Measurements from ENCODE around the gene BBS12.

DNA sequence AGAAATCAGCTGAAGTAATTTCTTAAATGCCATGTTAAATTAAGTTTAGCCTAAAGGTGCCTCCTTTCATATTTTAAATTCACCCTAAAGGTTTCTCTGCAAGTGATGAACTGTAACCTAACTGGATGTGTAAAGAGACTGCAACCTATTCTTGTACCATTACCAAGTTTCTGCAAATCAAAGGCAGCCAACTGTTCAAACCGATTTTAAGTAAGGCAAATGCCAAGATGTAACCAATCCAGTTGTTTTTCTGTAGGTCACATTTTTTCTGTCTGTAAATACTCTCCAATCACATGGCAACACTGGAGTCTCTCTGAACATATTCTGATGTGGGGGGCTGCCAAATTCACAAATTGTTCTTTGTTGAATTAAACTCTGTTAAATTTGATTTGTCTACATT is 51.8 kb downstream of the BBS12 start:
- no peak for TF ChIP-seq ZFP3 (CRISPR knock-in tag; IDR thresholded peaks at IDR 0.05)
- TF ChIP-seq SNAI2 (CRISPR knock-in tag; IDR thresholded peaks at IDR 0.05) = no peak
- TF ChIP-seq RARB (CRISPR knock-in tag; IDR thresholded peaks at IDR 0.05) = no peak
- no peak for TF ChIP-seq ISL1 (CRISPR knock-in tag; IDR thresholded peaks at IDR 0.05)
- TF ChIP-seq PATZ1 (CRISPR knock-in tag; IDR thresholded peaks at IDR 0.05; ENCODE audit: borderline replicate concordance) = no peak
- TF ChIP-seq ZNF565 (CRISPR knock-in tag; conservative IDR thresholded peaks at IDR 0.05; ENCODE audit: low read depth) = no peak
- no peak for TF ChIP-seq ZC3H10 (CRISPR knock-in tag; IDR thresholded peaks at IDR 0.05)
- TF ChIP-seq TSHZ2 (CRISPR knock-in tag; IDR thresholded peaks at IDR 0.05) = no peak
- no peak for TF ChIP-seq ZFP30 (CRISPR knock-in tag; IDR thresholded peaks at IDR 0.05)
- TF ChIP-seq ZNF8 (CRISPR knock-in tag; IDR thresholded peaks at IDR 0.05) = no peak
- no peak for TF ChIP-seq OSR1 (CRISPR knock-in tag; IDR thresholded peaks at IDR 0.05)
- TF ChIP-seq, protein P1, sequence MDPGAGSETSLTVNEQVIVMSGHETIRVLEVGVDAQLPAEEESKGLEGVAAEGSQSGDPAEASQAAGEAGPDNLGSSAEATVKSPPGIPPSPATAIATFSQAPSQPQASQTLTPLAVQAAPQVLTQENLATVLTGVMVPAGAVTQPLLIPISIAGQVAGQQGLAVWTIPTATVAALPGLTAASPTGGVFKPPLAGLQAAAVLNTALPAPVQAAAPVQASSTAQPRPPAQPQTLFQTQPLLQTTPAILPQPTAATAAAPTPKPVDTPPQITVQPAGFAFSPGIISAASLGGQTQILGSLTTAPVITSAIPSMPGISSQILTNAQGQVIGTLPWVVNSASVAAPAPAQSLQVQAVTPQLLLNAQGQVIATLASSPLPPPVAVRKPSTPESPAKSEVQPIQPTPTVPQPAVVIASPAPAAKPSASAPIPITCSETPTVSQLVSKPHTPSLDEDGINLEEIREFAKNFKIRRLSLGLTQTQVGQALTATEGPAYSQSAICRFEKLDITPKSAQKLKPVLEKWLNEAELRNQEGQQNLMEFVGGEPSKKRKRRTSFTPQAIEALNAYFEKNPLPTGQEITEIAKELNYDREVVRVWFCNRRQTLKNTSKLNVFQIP (CRISPR knock-in tag; IDR thresholded peaks at IDR 0.05; ENCODE audit: borderline replicate concordance, low read depth) = no peak
- TF ChIP-seq TCF4 (CRISPR knock-in tag; IDR thresholded peaks at IDR 0.05; ENCODE audit: borderline replicate concordance) = no peak
- TF ChIP-seq, protein P2, sequence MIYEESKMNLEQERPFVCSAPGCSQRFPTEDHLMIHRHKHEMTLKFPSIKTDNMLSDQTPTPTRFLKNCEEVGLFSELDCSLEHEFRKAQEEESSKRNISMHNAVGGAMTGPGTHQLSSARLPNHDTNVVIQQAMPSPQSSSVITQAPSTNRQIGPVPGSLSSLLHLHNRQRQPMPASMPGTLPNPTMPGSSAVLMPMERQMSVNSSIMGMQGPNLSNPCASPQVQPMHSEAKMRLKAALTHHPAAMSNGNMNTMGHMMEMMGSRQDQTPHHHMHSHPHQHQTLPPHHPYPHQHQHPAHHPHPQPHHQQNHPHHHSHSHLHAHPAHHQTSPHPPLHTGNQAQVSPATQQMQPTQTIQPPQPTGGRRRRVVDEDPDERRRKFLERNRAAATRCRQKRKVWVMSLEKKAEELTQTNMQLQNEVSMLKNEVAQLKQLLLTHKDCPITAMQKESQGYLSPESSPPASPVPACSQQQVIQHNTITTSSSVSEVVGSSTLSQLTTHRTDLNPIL (CRISPR knock-in tag; IDR thresholded peaks at IDR 0.05; ENCODE audit: low read depth) = no peak

Data from SK-N-SH treated with all-trans-retinoic acid at 6 μM for 48 hours (cell line).